Activated naive CD8-positive, alpha-beta T cell (primary cell): ENCODE results near the gene OR51E1.

ENCODE experiments used
- H3K27ac Mint-ChIP-seq: one replicate; pipeline ENCODE4 v1.8.0; 2021; ENCODE audit warnings: mixed read lengths
- H3K27me3 Mint-ChIP-seq: one replicate; pipeline ENCODE4 v1.8.0; 2021; ENCODE audit warnings: mixed read lengths
- H3K36me3 Mint-ChIP-seq: one replicate; pipeline ENCODE4 v1.8.0; 2021; ENCODE audit warnings: mixed read lengths
- H3K4me1 Mint-ChIP-seq: one replicate; pipeline ENCODE4 v1.8.0; 2021; ENCODE audit warnings: low read depth, mixed read lengths
- H3K4me3 Mint-ChIP-seq: one replicate; pipeline ENCODE4 v1.8.0; 2021; ENCODE audit warnings: mild to moderate bottlenecking, mixed read lengths
- H3K9me3 Mint-ChIP-seq: one replicate; pipeline ENCODE4 v1.8.0; 2021; ENCODE audit warnings: low read depth, mixed read lengths

OR51E1 gene

DNA sequence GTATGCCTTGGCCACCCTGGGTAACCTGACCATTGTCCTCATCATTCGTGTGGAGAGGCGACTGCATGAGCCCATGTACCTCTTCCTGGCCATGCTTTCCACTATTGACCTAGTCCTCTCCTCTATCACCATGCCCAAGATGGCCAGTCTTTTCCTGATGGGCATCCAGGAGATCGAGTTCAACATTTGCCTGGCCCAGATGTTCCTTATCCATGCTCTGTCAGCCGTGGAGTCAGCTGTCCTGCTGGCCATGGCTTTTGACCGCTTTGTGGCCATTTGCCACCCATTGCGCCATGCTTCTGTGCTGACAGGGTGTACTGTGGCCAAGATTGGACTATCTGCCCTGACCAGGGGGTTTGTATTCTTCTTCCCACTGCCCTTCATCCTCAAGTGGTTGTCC lies 3.9 kb upstream of the OR51E1 start:
- Mint-ChIP-seq H3K4me1 (no peaks in the 10 kb centered on the region), H3K27ac (no peak overlapping the region), H3K9me3 (no peaks in the 10 kb centered on the region), H3K27me3 (peaks cover 8% of the 10 kb centered on the region), H3K4me3 (no peak overlapping the region), H3K36me3 (no peaks in the 10 kb centered on the region)

DNA sequence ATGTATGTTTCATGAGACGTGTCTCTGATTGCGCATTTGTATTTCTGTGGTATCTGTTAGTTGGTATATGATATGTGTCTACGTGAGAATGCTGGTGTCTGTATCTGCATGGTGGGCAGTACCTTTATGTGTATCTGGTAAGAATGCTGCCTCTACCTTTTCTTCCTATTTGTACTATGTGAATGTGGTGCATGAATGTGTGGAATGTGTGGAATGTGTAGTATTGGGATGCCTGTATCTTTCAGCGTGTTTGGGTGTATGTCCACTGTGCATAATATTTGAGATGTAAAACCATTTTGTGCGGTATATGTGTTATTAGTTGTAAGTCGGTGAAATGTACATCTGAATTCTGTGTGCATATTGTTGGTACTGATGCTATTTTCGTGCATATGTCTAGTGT lies 2.3 kb upstream of the OR51E1 start:
- no peaks in the 10 kb centered on the region for H3K9me3 Mint-ChIP-seq
- H3K36me3 Mint-ChIP-seq = no peaks in the 10 kb centered on the region
- no peaks in the 10 kb centered on the region for H3K4me1 Mint-ChIP-seq
- no peak overlapping the region for H3K27ac Mint-ChIP-seq
- no peak overlapping the region for H3K4me3 Mint-ChIP-seq
- peaks cover 10% of the 10 kb centered on the region for H3K27me3 Mint-ChIP-seq

DNA sequence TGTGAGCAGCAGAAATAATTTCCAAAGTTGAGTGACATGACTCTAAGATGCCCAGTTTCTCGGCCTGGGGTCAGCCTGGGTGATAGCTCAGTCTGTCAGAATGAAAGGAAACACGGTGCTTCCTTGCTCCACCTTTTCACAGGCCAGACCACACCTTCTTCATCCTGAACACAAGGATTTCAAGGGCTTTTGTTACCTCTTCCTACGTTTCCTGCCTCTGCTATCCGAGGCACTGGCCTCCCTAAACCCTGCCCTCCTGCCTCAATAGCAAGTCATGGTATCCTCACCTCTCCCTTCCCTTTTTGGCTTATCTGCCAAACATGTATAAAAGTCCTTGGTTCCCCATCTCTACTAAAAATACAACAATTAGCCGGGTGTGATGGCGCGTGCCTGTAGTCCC lies 1.7 kb upstream of the OR51E1 start:
- Mint-ChIP-seq H3K27me3 (peaks cover 10% of the 10 kb centered on the region), H3K4me1 (no peaks in the 10 kb centered on the region), H3K27ac (no peak overlapping the region), H3K4me3 (no peak overlapping the region), H3K9me3 (no peaks in the 10 kb centered on the region), H3K36me3 (no peaks in the 10 kb centered on the region)

DNA sequence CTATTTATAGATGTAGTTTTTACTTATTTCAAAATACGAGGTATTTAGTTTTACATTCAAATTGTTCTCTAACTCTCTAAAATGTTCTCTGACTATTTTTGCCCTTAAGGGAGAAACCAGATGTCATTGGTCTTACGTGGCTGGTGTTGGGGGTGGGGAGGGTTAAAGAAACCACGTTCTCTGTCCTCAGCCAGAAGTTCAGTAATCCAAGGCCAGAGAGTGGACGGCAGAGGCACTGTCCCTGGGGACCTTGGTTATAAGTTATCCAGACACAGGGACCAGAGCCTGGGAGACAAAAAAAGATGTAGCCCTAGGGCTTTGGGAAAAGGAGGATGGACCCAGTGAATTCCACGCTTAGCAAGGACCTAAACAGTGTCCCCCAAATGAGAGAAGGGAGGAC lies 706 bp upstream of the OR51E1 start:
- Mint-ChIP-seq H3K27ac (no peak overlapping the region), H3K36me3 (no peaks in the 10 kb centered on the region), H3K9me3 (no peaks in the 10 kb centered on the region), H3K4me1 (no peaks in the 10 kb centered on the region), H3K4me3 (no peak overlapping the region), H3K27me3 (peaks cover 10% of the 10 kb centered on the region)

DNA sequence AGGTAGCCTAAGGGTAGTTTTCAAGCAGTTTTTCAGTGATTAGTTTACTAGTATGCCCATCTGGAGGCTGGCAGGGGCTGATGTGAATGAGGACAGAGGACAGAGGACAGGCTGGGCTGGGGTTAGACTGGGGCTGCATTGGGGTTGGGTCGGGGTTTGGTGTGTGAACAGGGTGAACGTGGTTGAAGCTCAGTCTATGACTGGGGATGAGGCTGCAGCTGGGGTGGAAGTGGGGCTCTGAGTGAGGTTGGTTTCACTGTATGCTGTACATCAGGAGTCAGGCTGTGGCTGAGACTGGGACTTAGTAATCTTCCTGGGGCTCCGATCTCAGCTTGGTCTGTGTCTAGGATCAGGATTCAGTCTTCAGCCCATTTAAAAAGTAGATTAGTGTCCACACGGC lies 451 bp downstream of the OR51E1 start:
- Mint-ChIP-seq H3K36me3 (no peaks in the 10 kb centered on the region), H3K27ac (no peak overlapping the region), H3K9me3 (no peaks in the 10 kb centered on the region), H3K4me1 (no peaks in the 10 kb centered on the region), H3K4me3 (no peak overlapping the region), H3K27me3 (peaks cover 12% of the 10 kb centered on the region)

DNA sequence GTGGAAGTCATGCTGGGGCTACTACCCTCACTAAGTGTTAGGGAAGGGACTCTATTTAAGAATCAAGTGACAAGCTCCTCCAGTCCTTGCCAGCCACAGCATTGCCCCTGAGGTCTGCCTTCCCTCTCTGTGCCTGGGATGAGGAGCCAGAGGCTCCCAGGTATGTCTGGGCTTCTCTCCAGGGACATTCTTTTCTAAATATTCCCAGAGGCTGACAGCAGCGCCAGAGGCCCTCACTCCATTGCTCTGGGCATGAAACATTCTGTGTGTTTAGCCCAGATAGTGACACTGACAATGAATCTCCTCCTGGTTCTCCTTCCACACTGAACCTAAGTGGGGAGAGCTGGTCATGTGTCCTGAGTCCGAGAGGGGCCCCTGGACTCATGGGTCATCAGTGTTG lies 2.2 kb downstream of the OR51E1 start:
- H3K27me3 Mint-ChIP-seq = peaks cover 12% of the 10 kb centered on the region
- H3K36me3 Mint-ChIP-seq = no peaks in the 10 kb centered on the region
- H3K9me3 Mint-ChIP-seq = no peaks in the 10 kb centered on the region
- no peak overlapping the region for H3K27ac Mint-ChIP-seq
- H3K4me1 Mint-ChIP-seq = no peaks in the 10 kb centered on the region
- no peak overlapping the region for H3K4me3 Mint-ChIP-seq

DNA sequence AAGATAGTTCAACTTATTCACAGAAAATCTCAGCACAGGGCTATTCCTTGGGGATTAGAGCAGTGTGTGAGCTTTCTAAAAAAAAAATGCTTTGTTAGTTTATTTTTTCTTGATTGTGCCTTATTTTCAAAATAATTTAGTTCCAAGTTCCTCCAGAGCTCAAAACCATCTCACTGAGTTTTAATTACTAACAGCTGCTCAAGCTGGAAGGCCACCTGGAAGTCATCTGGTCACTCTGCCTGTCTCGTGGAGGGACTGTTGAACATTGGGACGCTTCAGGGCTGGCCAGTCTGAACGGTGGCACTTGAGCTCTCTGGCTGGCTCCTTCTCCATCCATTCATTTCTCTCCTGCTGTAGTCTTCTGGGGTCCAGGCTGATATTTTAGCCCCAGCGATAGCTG lies 4.0 kb downstream of the OR51E1 start:
- no peaks in the 10 kb centered on the region for H3K36me3 Mint-ChIP-seq
- no peak overlapping the region for H3K27ac Mint-ChIP-seq
- H3K27me3 Mint-ChIP-seq = peaks cover 4% of the 10 kb centered on the region
- H3K4me1 Mint-ChIP-seq = no peaks in the 10 kb centered on the region
- H3K4me3 Mint-ChIP-seq = no peak overlapping the region
- H3K9me3 Mint-ChIP-seq = no peaks in the 10 kb centered on the region

DNA sequence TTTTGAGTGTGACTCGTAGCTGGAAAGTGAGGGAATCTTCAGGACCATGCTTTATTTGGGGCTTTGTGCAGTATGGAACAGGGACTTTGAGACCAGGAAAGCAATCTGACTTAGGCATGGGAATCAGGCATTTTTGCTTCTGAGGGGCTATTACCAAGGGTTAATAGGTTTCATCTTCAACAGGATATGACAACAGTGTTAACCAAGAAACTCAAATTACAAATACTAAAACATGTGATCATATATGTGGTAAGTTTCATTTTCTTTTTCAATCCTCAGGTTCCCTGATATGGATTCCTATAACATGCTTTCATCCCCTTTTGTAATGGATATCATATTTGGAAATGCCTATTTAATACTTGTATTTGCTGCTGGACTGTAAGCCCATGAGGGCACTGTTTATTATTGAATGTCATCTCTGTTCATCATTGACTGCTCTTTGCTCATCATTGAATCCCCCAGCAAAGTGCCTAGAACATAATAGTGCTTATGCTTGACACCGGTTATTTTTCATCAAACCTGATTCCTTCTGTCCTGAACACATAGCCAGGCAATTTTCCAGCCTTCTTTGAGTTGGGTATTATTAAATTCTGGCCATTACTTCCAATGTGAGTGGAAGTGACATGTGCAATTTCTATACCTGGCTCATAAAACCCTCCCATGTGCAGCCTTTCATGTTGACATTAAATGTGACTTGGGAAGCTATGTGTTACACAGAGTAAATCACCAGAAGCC lies 11.0 kb downstream of the OR51E1 start:
- no peaks in the 10 kb centered on the region for H3K9me3 Mint-ChIP-seq
- no peaks in the 10 kb centered on the region for H3K4me1 Mint-ChIP-seq
- no peak overlapping the region for H3K27ac Mint-ChIP-seq
- H3K4me3 Mint-ChIP-seq = no peak overlapping the region
- H3K36me3 Mint-ChIP-seq = no peaks in the 10 kb centered on the region
- H3K27me3 Mint-ChIP-seq = peaks cover 8% of the 10 kb centered on the region

DNA sequence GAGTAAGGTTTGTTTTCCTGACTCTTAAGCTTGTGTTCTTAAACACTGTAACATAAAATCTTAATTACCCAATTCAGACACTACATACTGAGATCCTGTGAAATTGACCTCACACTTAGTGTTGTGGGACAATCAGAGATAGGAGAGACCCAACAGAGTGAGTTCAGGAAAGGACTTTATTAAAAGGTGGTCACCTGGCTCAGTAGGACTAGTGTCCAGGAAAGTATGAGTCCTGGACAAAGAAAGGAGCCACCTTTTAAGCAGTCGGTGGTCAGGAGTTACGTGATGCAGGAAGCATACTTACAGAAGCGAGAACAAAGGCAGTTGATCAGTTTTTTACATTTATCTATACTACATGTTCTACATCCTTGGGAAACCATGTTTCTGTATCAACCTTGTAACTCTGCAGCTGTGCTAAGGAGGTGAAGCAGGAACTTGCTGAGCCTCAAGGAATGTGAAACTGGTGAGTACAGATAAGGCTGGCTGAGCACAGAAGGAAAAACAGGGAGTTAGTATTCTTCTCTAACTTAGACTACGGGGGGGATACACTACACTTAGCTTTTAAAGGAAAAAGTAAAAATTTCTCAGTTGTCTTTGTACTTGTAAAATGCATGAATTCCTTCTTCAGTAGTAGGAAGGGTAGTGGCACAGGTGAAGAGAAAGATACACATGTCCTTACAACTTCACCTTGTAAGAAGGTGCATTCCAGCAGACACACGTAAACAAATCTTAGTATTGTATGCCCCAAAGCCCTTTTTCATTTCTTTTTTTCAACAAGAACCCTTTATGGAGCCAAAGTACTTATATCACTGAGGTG lies 15.1 kb downstream of the OR51E1 start:
- Mint-ChIP-seq H3K4me1 (no peaks in the 10 kb centered on the region), H3K4me3 (no peak overlapping the region), H3K27ac (no peak overlapping the region), H3K27me3 (peaks cover 13% of the 10 kb centered on the region), H3K36me3 (no peaks in the 10 kb centered on the region), H3K9me3 (no peaks in the 10 kb centered on the region)

DNA sequence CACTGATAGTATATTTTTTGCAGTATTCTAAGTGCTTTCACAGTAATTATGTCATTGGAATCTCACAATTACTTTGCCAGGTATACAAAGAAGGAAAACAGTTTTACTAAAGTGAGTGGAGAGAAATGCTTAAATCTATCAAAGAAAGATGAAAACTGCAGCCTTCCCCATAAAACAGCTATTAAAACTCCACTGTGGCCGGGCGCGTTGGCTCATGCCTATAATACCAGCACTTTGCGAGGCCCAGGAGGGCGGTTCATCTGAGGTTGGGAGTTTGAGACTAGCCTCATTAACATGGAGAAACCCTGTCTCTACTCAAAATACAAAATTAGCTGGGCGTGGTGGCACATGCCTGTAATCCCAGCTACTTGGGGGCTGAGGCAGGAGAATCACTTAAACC lies 19.1 kb downstream of the OR51E1 start:
- no peaks in the 10 kb centered on the region for H3K36me3 Mint-ChIP-seq
- no peaks in the 10 kb centered on the region for H3K4me1 Mint-ChIP-seq
- H3K9me3 Mint-ChIP-seq = no peaks in the 10 kb centered on the region
- no peak overlapping the region for H3K4me3 Mint-ChIP-seq
- no peak overlapping the region for H3K27ac Mint-ChIP-seq
- H3K27me3 Mint-ChIP-seq = peaks cover 10% of the 10 kb centered on the region

DNA sequence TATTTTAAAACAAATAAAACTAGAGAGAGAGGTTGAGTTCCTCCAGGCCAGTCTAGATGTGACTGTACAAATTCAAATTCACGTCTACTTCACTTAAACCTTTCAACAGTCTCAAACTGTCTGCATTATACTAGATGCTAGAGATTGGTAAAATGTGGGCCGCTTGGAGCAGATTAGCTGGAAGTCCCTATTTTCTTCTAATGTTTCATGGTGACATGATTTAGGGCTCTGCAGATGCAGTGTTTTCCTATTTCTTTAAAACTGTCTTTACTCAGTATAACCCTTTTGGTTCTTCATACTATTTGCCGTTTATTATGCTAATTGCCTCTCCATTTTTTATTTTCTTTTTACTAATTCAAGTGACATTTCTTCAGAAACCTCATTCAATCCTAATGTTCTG lies 20.4 kb downstream of the OR51E1 start:
- Mint-ChIP-seq H3K27ac (no peak overlapping the region), H3K36me3 (no peaks in the 10 kb centered on the region), H3K27me3 (peaks cover 6% of the 10 kb centered on the region), H3K4me3 (no peak overlapping the region), H3K9me3 (no peaks in the 10 kb centered on the region), H3K4me1 (no peaks in the 10 kb centered on the region)

DNA sequence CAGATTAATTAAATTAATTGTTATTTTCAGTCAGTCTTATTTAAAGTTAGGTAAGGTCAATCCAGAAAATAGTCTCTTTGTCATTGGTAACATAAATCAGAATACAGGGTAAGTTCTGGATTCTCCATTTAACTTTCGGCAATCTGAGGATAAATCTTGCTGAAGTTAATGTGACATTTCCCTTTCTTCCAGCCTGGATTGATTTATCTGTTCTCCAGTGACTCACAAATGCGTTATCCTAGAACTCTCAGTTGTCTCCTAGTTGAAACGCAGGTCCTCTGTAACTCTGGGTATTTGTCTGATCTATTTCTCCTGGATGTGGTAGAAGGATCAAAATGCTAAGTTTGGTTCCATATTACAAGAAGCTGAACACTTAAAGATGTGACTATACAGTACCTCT lies 21.0 kb downstream of the OR51E1 start:
- Mint-ChIP-seq H3K4me1 (no peaks in the 10 kb centered on the region), H3K36me3 (no peaks in the 10 kb centered on the region), H3K9me3 (no peaks in the 10 kb centered on the region), H3K27ac (no peak overlapping the region), H3K27me3 (peaks cover 8% of the 10 kb centered on the region), H3K4me3 (no peak overlapping the region)

DNA sequence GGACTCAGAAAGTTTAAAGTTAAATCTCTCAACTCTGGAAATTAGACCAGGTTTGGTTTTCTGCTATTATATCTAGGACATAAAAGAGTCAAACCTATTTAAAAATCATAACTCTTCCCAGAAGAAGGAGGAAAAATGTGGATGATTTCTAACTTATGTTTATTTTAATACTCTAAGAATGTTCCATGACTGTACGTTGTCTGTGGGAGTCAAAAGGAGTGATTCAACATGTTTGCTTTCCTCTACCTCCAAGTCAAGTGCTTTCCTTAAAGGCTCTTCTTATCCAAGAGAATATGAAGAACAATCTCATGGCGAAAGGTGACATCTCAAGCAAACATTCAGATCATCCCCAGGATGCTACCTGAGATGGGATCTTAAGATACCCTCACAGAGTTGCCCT lies 21.6 kb downstream of the OR51E1 start:
- H3K9me3 Mint-ChIP-seq = no peaks in the 10 kb centered on the region
- no peak overlapping the region for H3K27ac Mint-ChIP-seq
- H3K4me3 Mint-ChIP-seq = no peak overlapping the region
- no peaks in the 10 kb centered on the region for H3K4me1 Mint-ChIP-seq
- peaks cover 8% of the 10 kb centered on the region for H3K27me3 Mint-ChIP-seq
- H3K36me3 Mint-ChIP-seq = no peaks in the 10 kb centered on the region

DNA sequence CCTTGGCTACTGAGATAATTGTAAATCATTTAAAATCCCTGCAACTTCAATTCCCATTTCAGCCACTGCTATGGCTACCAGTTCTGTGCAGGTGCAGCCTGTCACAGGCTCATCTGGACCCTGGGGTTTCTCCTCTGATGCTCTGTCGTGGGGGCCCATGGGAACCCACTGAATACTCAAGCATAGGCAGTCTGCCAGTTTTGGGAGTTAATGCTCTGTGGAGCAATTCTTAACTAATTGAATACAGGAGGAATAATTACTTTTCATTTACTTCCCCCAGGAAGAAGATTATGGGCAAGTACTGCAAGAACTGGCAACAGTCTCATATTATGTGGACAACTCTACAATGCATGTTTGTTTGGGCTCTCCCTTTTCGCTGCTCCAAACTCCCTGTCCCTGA lies 28.0 kb downstream of the OR51E1 start:
- Mint-ChIP-seq H3K9me3 (no peaks in the 10 kb centered on the region), H3K27ac (no peak overlapping the region), H3K36me3 (no peaks in the 10 kb centered on the region), H3K27me3 (peaks cover 10% of the 10 kb centered on the region), H3K4me3 (no peak overlapping the region), H3K4me1 (no peaks in the 10 kb centered on the region)

DNA sequence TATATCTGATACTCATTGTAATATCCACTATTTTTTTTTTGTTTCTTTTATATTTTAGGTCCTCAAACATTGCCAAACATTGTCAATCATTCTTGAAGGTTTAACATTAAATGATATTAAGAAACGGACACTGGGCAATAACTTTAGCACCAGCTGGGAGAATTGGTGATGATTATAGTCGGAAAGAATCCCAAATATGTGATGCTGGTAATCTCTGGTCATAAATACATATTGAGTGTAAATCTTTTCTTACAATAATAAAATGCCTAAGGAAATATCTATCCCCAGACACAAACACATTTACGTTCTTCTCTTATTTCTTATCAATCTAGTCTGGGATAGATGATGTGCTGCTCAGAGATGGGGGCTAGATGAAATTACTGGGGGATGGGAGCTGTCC lies 28.7 kb downstream of the OR51E1 start:
- Mint-ChIP-seq H3K4me3 (no peak overlapping the region), H3K4me1 (no peaks in the 10 kb centered on the region), H3K9me3 (no peaks in the 10 kb centered on the region), H3K27me3 (peaks cover 10% of the 10 kb centered on the region), H3K36me3 (no peaks in the 10 kb centered on the region), H3K27ac (no peak overlapping the region)

DNA sequence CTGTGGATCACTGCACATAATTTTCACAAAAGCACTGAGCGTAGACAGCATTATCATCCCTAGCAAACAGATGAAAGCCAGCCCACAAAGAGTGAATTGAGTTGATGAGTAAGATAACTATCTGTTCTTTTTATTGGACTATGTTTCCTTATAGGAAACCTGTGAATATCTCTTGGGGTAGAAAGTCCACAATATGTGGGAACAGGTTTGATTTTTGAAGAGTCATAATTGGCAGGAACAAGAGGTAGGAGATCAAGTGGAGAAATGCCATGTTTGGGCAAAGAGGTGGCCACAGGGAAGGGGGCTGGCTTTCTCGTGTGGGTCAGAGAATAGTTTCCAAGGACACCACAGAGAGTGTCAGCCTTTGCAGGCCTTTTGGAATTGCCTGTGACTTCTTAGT lies 30.0 kb downstream of the OR51E1 start:
- Mint-ChIP-seq H3K27ac (no peak overlapping the region), H3K4me1 (no peaks in the 10 kb centered on the region), H3K36me3 (no peaks in the 10 kb centered on the region), H3K9me3 (no peaks in the 10 kb centered on the region), H3K27me3 (peaks cover 10% of the 10 kb centered on the region), H3K4me3 (no peak overlapping the region)
